Measurements from ENCODE around the gene SHISA8.

Gene SHISA8

GRCh38 chr22:41917903-41918791 lies 3.3 kb upstream of the SHISA8 start:
- H3F3A ChIP-seq (ENCODE audit: low read depth): no peaks in the 10 kb centered on the region
- no peaks in the 10 kb centered on the region for H3K27me3 ChIP-seq (ENCODE audit: insufficient read depth, low read length, poor library complexity, severe bottlenecking)
- H4K20me1 ChIP-seq (ENCODE audit: insufficient read depth, low read length, poor library complexity, severe bottlenecking): no peaks in the 10 kb centered on the region
- H3K9ac ChIP-seq (ENCODE audit: low read depth, low read length, poor library complexity, severe bottlenecking): no peak overlapping the region
- H3K36me3 ChIP-seq (ENCODE audit: insufficient read depth, low read length): no peaks in the 10 kb centered on the region
- no peaks in the 10 kb centered on the region for H3K79me2 ChIP-seq (ENCODE audit: insufficient read depth, low read length)
- TF ChIP-seq EZH2phosphoT487 (IDR thresholded peaks at IDR 0.05; ENCODE audit: borderline replicate concordance): no peak
- TF ChIP-seq CTCF (conservative IDR thresholded peaks at IDR 0.05; ENCODE audit: low read length): no peak
- H3K4me3 ChIP-seq (ENCODE audit: low read length, poor library complexity, severe bottlenecking): no peak overlapping the region
- no peaks in the 10 kb centered on the region for H3K9me3 ChIP-seq (ENCODE audit: insufficient read depth, low read depth, low read length)
- H3K9me2 ChIP-seq (replicated peaks; ENCODE audit: low read depth, low read length): no peaks in the 10 kb centered on the region
- H3K4me2 ChIP-seq (ENCODE audit: low read depth, low read length, poor library complexity, severe bottlenecking): no peak overlapping the region
- no peak overlapping the region for H2AFZ ChIP-seq (ENCODE audit: low read length)
- peaks cover 12% of the 10 kb centered on the region for H3K4me1 ChIP-seq (ENCODE audit: insufficient read depth, low read length, poor library complexity, severe bottlenecking)

GRCh38 chr22:41917375-41917902 lies 2.6 kb upstream of the SHISA8 start:
- H3K4me1 ChIP-seq (ENCODE audit: insufficient read depth, low read length, poor library complexity, severe bottlenecking): peaks cover 12% of the 10 kb centered on the region
- H3K9me3 ChIP-seq (ENCODE audit: insufficient read depth, low read depth, low read length): no peaks in the 10 kb centered on the region
- H3K9ac ChIP-seq (ENCODE audit: low read depth, low read length, poor library complexity, severe bottlenecking): no peak overlapping the region
- no peaks in the 10 kb centered on the region for H3F3A ChIP-seq (ENCODE audit: low read depth)
- TF ChIP-seq EZH2phosphoT487 (IDR thresholded peaks at IDR 0.05; ENCODE audit: borderline replicate concordance) (no peak), CTCF (conservative IDR thresholded peaks at IDR 0.05; ENCODE audit: low read length) (no peak)
- no peak overlapping the region for H3K4me2 ChIP-seq (ENCODE audit: low read depth, low read length, poor library complexity, severe bottlenecking)
- H3K36me3 ChIP-seq (ENCODE audit: insufficient read depth, low read length): no peaks in the 10 kb centered on the region
- H2AFZ ChIP-seq (ENCODE audit: low read length): no peak overlapping the region
- no peak overlapping the region for H3K4me3 ChIP-seq (ENCODE audit: low read length, poor library complexity, severe bottlenecking)
- H3K27me3 ChIP-seq (ENCODE audit: insufficient read depth, low read length, poor library complexity, severe bottlenecking): no peaks in the 10 kb centered on the region
- no peaks in the 10 kb centered on the region for H4K20me1 ChIP-seq (ENCODE audit: insufficient read depth, low read length, poor library complexity, severe bottlenecking)
- H3K79me2 ChIP-seq (ENCODE audit: insufficient read depth, low read length): no peaks in the 10 kb centered on the region
- H3K9me2 ChIP-seq (replicated peaks; ENCODE audit: low read depth, low read length): no peaks in the 10 kb centered on the region

GRCh38 chr22:41916745-41917358 lies 2.0 kb upstream of the SHISA8 start:
- H3K4me2 ChIP-seq (ENCODE audit: low read depth, low read length, poor library complexity, severe bottlenecking): no peak overlapping the region
- no peak overlapping the region for H3K4me3 ChIP-seq (ENCODE audit: low read length, poor library complexity, severe bottlenecking)
- no peak overlapping the region for H2AFZ ChIP-seq (ENCODE audit: low read length)
- no peaks in the 10 kb centered on the region for H3K36me3 ChIP-seq (ENCODE audit: insufficient read depth, low read length)
- H3K4me1 ChIP-seq (ENCODE audit: insufficient read depth, low read length, poor library complexity, severe bottlenecking): peaks cover 12% of the 10 kb centered on the region
- H3K9me3 ChIP-seq (ENCODE audit: insufficient read depth, low read depth, low read length): no peaks in the 10 kb centered on the region
- no peaks in the 10 kb centered on the region for H3K79me2 ChIP-seq (ENCODE audit: insufficient read depth, low read length)
- H3K9ac ChIP-seq (ENCODE audit: low read depth, low read length, poor library complexity, severe bottlenecking): no peak overlapping the region
- no peaks in the 10 kb centered on the region for H4K20me1 ChIP-seq (ENCODE audit: insufficient read depth, low read length, poor library complexity, severe bottlenecking)
- no peaks in the 10 kb centered on the region for H3K27me3 ChIP-seq (ENCODE audit: insufficient read depth, low read length, poor library complexity, severe bottlenecking)
- H3K9me2 ChIP-seq (replicated peaks; ENCODE audit: low read depth, low read length): no peaks in the 10 kb centered on the region
- no peaks in the 10 kb centered on the region for H3F3A ChIP-seq (ENCODE audit: low read depth)
- TF ChIP-seq EZH2phosphoT487 (IDR thresholded peaks at IDR 0.05; ENCODE audit: borderline replicate concordance) (no peak), CTCF (conservative IDR thresholded peaks at IDR 0.05; ENCODE audit: low read length) (no peak)
